Neural progenitor cell (in vitro differentiated cells): ENCODE data around the gene ALDH1L1. TPM values are rescaled to one million over a fixed set of nuclear protein-coding genes. Genes with fewer than 3 reads are reported as not detected.

Experiments
- DNase-seq: peaks from one replicate; pipeline ENCODE4 v3.0.0-alpha.2; 2016; ENCODE audit warnings: low spot score
- H2AFZ ChIP-seq: fragments of 200-600 bp; sonication (generic); replicated peaks from 2 replicates; pipeline ENCODE4 v1.6.1; 2016; ENCODE audit warnings: antibody characterized with exemption
- H3F3A ChIP-seq: fragments of 200-600 bp; sonication (generic); 2 replicates; pipeline ENCODE4 v1.6.1; 2016; ENCODE audit warnings: antibody characterized with exemption, low read depth
- H3K27ac ChIP-seq: fragments of 200-600 bp; sonication (generic); 2 replicates; pipeline ENCODE4 v1.5.1; 2016; ENCODE audit warnings: mild to moderate bottlenecking
- H3K27me3 ChIP-seq: fragments of 200-600 bp; sonication (generic); 2 replicates; pipeline ENCODE4 v1.6.1; 2016; ENCODE audit warnings: mild to moderate bottlenecking, moderate library complexity
- H3K36me3 ChIP-seq: fragments of 200-600 bp; sonication (generic); 2 replicates; pipeline ENCODE4 v1.5.1; 2016
- H3K4me1 ChIP-seq: fragments of 200-600 bp; sonication (generic); 2 replicates; pipeline ENCODE4 v1.6.1; 2016; ENCODE audit warnings: mixed run types
- H3K4me2 ChIP-seq: fragments of 200-600 bp; sonication (generic); 2 replicates; pipeline ENCODE4 v1.6.1; 2016
- H3K4me3 ChIP-seq: fragments of 200-600 bp; sonication (generic); 2 replicates; pipeline ENCODE4 v1.5.1; 2016
- H3K79me2 ChIP-seq: fragments of 200-600 bp; sonication (generic); 2 replicates; pipeline ENCODE4 v1.6.1; 2016; ENCODE audit warnings: low read depth
- H3K9ac ChIP-seq: fragments of 200-600 bp; sonication (generic); 2 replicates; pipeline ENCODE4 v1.6.1; 2016
- H3K9me3 ChIP-seq: fragments of 200-600 bp; sonication (generic); 2 replicates; pipeline ENCODE4 v1.5.1; 2016; ENCODE audit warnings: low read depth
- H4K20me1 ChIP-seq: fragments of 200-600 bp; sonication (generic); 2 replicates; pipeline ENCODE4 v1.6.1; 2016; ENCODE audit warnings: low read depth
- H3K27ac Mint-ChIP-seq: 3 replicates; pipeline ENCODE4 v1.8.0; 2021; ENCODE audit warnings: mixed read lengths
- H3K27me3 Mint-ChIP-seq: 2 replicates; pipeline ENCODE4 v1.8.0; 2022; ENCODE audit warnings: low read depth, mild to moderate bottlenecking, inconsistent platforms, moderate library complexity, mixed read lengths; ENCODE audit not compliant: insufficient read depth
- H3K36me3 Mint-ChIP-seq: 3 replicates; pipeline ENCODE4 v1.8.0; 2021; ENCODE audit warnings: mixed read lengths
- H3K4me1 Mint-ChIP-seq: 3 replicates; pipeline ENCODE4 v1.8.0; 2021; ENCODE audit warnings: mixed read lengths
- H3K4me3 Mint-ChIP-seq: 3 replicates; pipeline ENCODE4 v1.8.0; 2021; ENCODE audit warnings: mild to moderate bottlenecking, moderate library complexity, mixed read lengths
- H3K9me3 Mint-ChIP-seq: 3 replicates; pipeline ENCODE4 v1.8.0; 2020; ENCODE audit warnings: mixed read lengths
- CTCF ChIP-seq: fragments of 200-600 bp; sonication (generic); IDR thresholded peaks from 2 replicates; pipeline ENCODE4 v1.5.1; 2017; ENCODE audit warnings: antibody characterized with exemption, mild to moderate bottlenecking
- EZH2 ChIP-seq: fragments of 200-600 bp; sonication (generic); IDR thresholded peaks from 2 replicates; pipeline ENCODE4 v1.6.1; 2017; ENCODE audit warnings: antibody characterized with exemption, mild to moderate bottlenecking, moderate library complexity
- EZH2phosphoT487 ChIP-seq: fragments of 200-600 bp; sonication (generic); IDR thresholded peaks from 2 replicates; pipeline ENCODE4 v1.6.1; 2017; ENCODE audit warnings: antibody characterized with exemption
- total RNA-seq: library from RNA; depleted of rRNA; stranded (reverse); fragments of >200 nt; gene quantifications from 2 replicates; pipeline ENCODE4 v1.2.3, GENCODE V29; 2015; ENCODE audit warnings: low replicate concordance

Gene ALDH1L1
- total RNA-seq, 1 donor from 2014 or later: 0.60 TPM

- H3K4me3 ChIP-seq: no peak overlapping the region
- H3K4me2 ChIP-seq: no peak overlapping the region
- H3K27me3 ChIP-seq: no peaks in the 10 kb centered on the region
- no peak overlapping the region for H3K27ac ChIP-seq
- H3K36me3 ChIP-seq: peaks cover 4% of the 10 kb centered on the region
- no peaks in the 10 kb centered on the region for H3F3A ChIP-seq
- no peaks in the 10 kb centered on the region for H4K20me1 ChIP-seq
- H3K9me3 ChIP-seq: peaks cover 11% of the 10 kb centered on the region
- no peaks in the 10 kb centered on the region for H3K79me2 ChIP-seq
- Mint-ChIP-seq H3K4me3 (no peak overlapping the region), H3K4me1 (peaks cover 15% of the 10 kb centered on the region), H3K27me3 (no peaks in the 10 kb centered on the region), H3K9me3 (peaks cover 24% of the 10 kb centered on the region), H3K36me3 (no peaks in the 10 kb centered on the region), H3K27ac (no peak overlapping the region)
- no peak overlapping the region for H3K9ac ChIP-seq
- H2AFZ ChIP-seq: no peak overlapping the region
- peaks cover 9% of the 10 kb centered on the region for H3K4me1 ChIP-seq
- no peak for DNase-seq
- no peak for TF ChIP-seq EZH2
- no peak for TF ChIP-seq EZH2phosphoT487
- TF ChIP-seq CTCF: no peak
Measured at GRCh38 chr3:126199256-126199655, 18.9 kb upstream of the ALDH1L1 start.

- Histone ChIP-seq H3F3A (no peaks in the 10 kb centered on the region), H3K9me3 (peaks cover 24% of the 10 kb centered on the region), H3K36me3 (peaks cover 10% of the 10 kb centered on the region), H3K9ac (no peak overlapping the region), H3K79me2 (no peaks in the 10 kb centered on the region), H3K4me2 (no peak overlapping the region), H2AFZ (peak overlapping the region; percentile 26), H3K4me3 (no peak overlapping the region), H3K27me3 (no peaks in the 10 kb centered on the region), H3K4me1 (peaks cover 9% of the 10 kb centered on the region), H3K27ac (no peak overlapping the region), H4K20me1 (no peaks in the 10 kb centered on the region)
- H3K27ac Mint-ChIP-seq: no peak overlapping the region
- H3K4me1 Mint-ChIP-seq: peaks cover 11% of the 10 kb centered on the region
- H3K9me3 Mint-ChIP-seq: peaks cover 24% of the 10 kb centered on the region
- no peak overlapping the region for H3K4me3 Mint-ChIP-seq
- DNase-seq: peak; percentile 63
- TF ChIP-seq EZH2: no peak
- peak; percentile 63 for TF ChIP-seq CTCF
- no peaks in the 10 kb centered on the region for H3K36me3 Mint-ChIP-seq
- no peaks in the 10 kb centered on the region for H3K27me3 Mint-ChIP-seq
Measured at GRCh38 chr3:126197854-126198584, 17.6 kb upstream of the ALDH1L1 start.

GRCh38 chr3:126197343-126197742 lies 17.0 kb upstream of the ALDH1L1 start:
- H3K4me3 Mint-ChIP-seq: no peak overlapping the region
- H3K36me3 ChIP-seq: peaks cover 10% of the 10 kb centered on the region
- H4K20me1 ChIP-seq: no peaks in the 10 kb centered on the region
- H3K79me2 ChIP-seq: no peaks in the 10 kb centered on the region
- H3K9ac ChIP-seq: no peak overlapping the region
- no peak overlapping the region for H3K4me2 ChIP-seq
- H3K27me3 ChIP-seq: no peaks in the 10 kb centered on the region
- H3K36me3 Mint-ChIP-seq: no peaks in the 10 kb centered on the region
- H3K4me1 Mint-ChIP-seq: peaks cover 4% of the 10 kb centered on the region
- H3K9me3 Mint-ChIP-seq: peaks cover 28% of the 10 kb centered on the region
- H3K27ac Mint-ChIP-seq: no peak overlapping the region
- H3F3A ChIP-seq: no peaks in the 10 kb centered on the region
- H3K4me3 ChIP-seq: no peak overlapping the region
- H2AFZ ChIP-seq: no peak overlapping the region
- DNase-seq: no peak
- peaks cover 26% of the 10 kb centered on the region for H3K9me3 ChIP-seq
- TF ChIP-seq CTCF: no peak
- no peak for TF ChIP-seq EZH2phosphoT487
- TF ChIP-seq EZH2: no peak
- peaks cover 1% of the 10 kb centered on the region for H3K27me3 Mint-ChIP-seq
- peaks cover 3% of the 10 kb centered on the region for H3K4me1 ChIP-seq
- H3K27ac ChIP-seq: no peak overlapping the region
